Measurements from ENCODE around the gene SPAG5.
A peak's percentile ranks its signal among the peaks of the same experiment; 100 is the strongest.
"Not testable (repeated sequence)": the region's sequence is repeated elsewhere in the genome, so short reads cannot be mapped to it uniquely, and the experiment has no call there.

Gene SPAG5

GRCh38 chr17:28580959-28581358, 17.9 kb downstream of the SPAG5 start:
- CTCF ChIA-PET = no interaction called here
- no peak for DNase-seq (ENCODE audit: extremely low spot score)
- POLR2A ChIA-PET = interaction anchor here (0.6 to 1.5 kb wide), 3 partner anchors 9 to 33 kb away, joined by 3 to 7 read pairs (median 3); partner anchors contain the start of genes PIGS and RSKR
- TF ChIP-seq ELF4 (IDR thresholded peaks at IDR 0.05) (no peak), SUZ12 (IDR thresholded peaks at IDR 0.05) (no peak), BHLHE40 (IDR thresholded peaks at IDR 0.05; ENCODE audit: borderline replicate concordance) (no peak), FOXK2 (IDR thresholded peaks at IDR 0.05) (no peak), FOXM1 (IDR thresholded peaks at IDR 0.05; ENCODE audit: borderline replicate concordance) (no peak), CTBP1 (IDR thresholded peaks at IDR 0.05; ENCODE audit: borderline replicate concordance) (no peak), SP1 (IDR thresholded peaks at IDR 0.05) (no peak), HDGF (IDR thresholded peaks at IDR 0.05; ENCODE audit: borderline replicate concordance) (no peak), TARDBP (IDR thresholded peaks at IDR 0.05) (no peak), NFRKB (IDR thresholded peaks at IDR 0.05) (no peak), LEF1 (IDR thresholded peaks at IDR 0.05; ENCODE audit: borderline replicate concordance) (no peak), ZNF384 (IDR thresholded peaks at IDR 0.05) (no peak)

GRCh38 chr17:28579526-28579925, 19.3 kb downstream of the SPAG5 start:
- CTCF ChIA-PET = no interaction called here
- POLR2A ChIA-PET = interaction anchor here (1.5 to 2.0 kb wide), 2 partner anchors 8 to 66 kb away, joined by 5 to 7 read pairs; partner anchors contain the start of genes BLTP2 and PIGS
- DNase-seq (ENCODE audit: extremely low spot score) = no peak
- TF ChIP-seq FOXK2 (IDR thresholded peaks at IDR 0.05) (no peak), FOXA1 (IDR thresholded peaks at IDR 0.05) (no peak), LEF1 (IDR thresholded peaks at IDR 0.05; ENCODE audit: borderline replicate concordance) (no peak), FOXM1 (IDR thresholded peaks at IDR 0.05; ENCODE audit: borderline replicate concordance) (no peak), L3MBTL2 (conservative IDR thresholded peaks at IDR 0.05) (no peak), TARDBP (IDR thresholded peaks at IDR 0.05) (no peak), SUZ12 (IDR thresholded peaks at IDR 0.05) (no peak), NFRKB (IDR thresholded peaks at IDR 0.05) (no peak), CTBP1 (IDR thresholded peaks at IDR 0.05; ENCODE audit: borderline replicate concordance) (no peak), BHLHE40 (IDR thresholded peaks at IDR 0.05; ENCODE audit: borderline replicate concordance) (no peak), ARNT (IDR thresholded peaks at IDR 0.05) (no peak), SP1 (IDR thresholded peaks at IDR 0.05) (no peak), ELF4 (IDR thresholded peaks at IDR 0.05) (no peak), HDGF (IDR thresholded peaks at IDR 0.05; ENCODE audit: borderline replicate concordance) (no peak)
- TF ChIP-seq, protein P1, sequence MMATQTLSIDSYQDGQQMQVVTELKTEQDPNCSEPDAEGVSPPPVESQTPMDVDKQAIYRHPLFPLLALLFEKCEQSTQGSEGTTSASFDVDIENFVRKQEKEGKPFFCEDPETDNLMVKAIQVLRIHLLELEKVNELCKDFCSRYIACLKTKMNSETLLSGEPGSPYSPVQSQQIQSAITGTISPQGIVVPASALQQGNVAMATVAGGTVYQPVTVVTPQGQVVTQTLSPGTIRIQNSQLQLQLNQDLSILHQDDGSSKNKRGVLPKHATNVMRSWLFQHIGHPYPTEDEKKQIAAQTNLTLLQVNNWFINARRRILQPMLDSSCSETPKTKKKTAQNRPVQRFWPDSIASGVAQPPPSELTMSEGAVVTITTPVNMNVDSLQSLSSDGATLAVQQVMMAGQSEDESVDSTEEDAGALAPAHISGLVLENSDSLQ (IDR thresholded peaks at IDR 0.05) = no peak

DNA sequence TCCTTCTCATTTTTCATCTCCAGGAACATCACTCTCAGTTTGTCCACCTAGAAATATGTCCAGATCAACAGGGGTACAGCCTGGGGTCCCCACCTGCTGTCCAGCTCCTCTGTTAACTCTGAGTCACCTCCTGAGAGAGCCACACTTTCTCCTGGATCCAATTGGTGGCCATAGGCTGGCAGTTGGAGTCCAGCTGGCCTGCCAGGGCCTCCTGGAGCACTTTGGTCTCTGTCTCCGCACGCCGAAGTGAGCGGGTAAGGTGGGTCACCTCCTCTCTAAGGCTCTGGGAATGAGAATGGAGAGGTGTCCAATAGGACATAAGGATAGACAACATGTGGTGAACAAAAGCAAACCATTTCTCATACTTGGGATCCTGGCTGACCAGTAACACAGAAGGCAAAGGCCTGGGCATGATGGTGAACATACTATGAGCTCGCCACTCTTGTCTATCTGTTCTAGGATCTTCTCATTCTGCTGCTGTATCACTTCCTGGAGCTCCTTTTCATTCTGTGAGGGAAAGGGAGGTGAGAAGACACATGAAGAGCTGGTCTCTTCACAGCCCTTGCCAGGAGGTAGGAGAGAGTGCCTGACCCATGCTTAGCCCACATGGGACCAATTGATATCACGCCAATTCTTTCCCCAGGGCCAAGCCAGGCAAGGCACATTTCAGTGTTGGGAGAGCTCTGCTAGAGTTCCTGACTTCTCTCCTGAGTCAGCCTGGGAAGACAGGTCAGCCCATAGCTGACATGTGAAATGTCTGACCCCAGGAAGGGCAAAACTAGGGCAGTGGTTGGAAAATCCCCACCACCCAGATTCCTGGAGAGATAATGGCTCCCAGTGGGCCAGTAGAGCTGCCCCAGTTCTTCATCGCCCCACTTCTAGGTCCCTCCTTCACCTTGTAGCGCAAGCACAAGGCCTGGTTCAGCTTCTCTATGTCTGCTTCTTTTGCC, 20.3 kb downstream of the SPAG5 start:
- DNase-seq (ENCODE audit: extremely low spot score) = no peak
- ChIA-PET POLR2A (interaction anchor here (1.1 to 2.0 kb wide), 2 partner anchors 67 to 83 kb away, joined by 3 to 5 read pairs; partner anchors contain the start of genes BLTP2, SDF2 and SUPT6H), CTCF (interaction anchor here (0.5 to 1.2 kb wide), 2 partner anchors 35 to 1201 kb away, joined by 3 to 5 read pairs; no protein-coding TSS in a partner anchor)
- TF ChIP-seq CTBP1 (IDR thresholded peaks at IDR 0.05; ENCODE audit: borderline replicate concordance) = no peak
- TF ChIP-seq, protein P1 (IDR thresholded peaks at IDR 0.05) = no peak
- no peak for TF ChIP-seq L3MBTL2 (conservative IDR thresholded peaks at IDR 0.05)
- TF ChIP-seq BHLHE40 (IDR thresholded peaks at IDR 0.05; ENCODE audit: borderline replicate concordance) = no peak
- no peak for TF ChIP-seq ARNT (IDR thresholded peaks at IDR 0.05)
- no peak for TF ChIP-seq FOXM1 (IDR thresholded peaks at IDR 0.05; ENCODE audit: borderline replicate concordance)
- no peak for TF ChIP-seq NFRKB (IDR thresholded peaks at IDR 0.05)
- no peak for TF ChIP-seq ELF4 (IDR thresholded peaks at IDR 0.05)
- no peak for TF ChIP-seq SUZ12 (IDR thresholded peaks at IDR 0.05)
- no peak for TF ChIP-seq TARDBP (IDR thresholded peaks at IDR 0.05)
- no peak for TF ChIP-seq ZNF384 (IDR thresholded peaks at IDR 0.05)
- TF ChIP-seq SP1 (IDR thresholded peaks at IDR 0.05) = no peak
- no peak for TF ChIP-seq FOXK2 (IDR thresholded peaks at IDR 0.05)
- no peak for TF ChIP-seq HDGF (IDR thresholded peaks at IDR 0.05; ENCODE audit: borderline replicate concordance)

GRCh38 chr17:28577466-28577824, 21.4 kb downstream of the SPAG5 start:
- no peak for DNase-seq (ENCODE audit: extremely low spot score)
- POLR2A ChIA-PET = interaction anchor here (0.6 to 1.4 kb wide), 4 partner anchors 13 to 358 kb away, joined by 3 to 5 read pairs (median 4); partner anchors contain the start of gene RPL23A
- CTCF ChIA-PET = no interaction called here
- TF ChIP-seq LEF1 (IDR thresholded peaks at IDR 0.05; ENCODE audit: borderline replicate concordance) (no peak), FOXM1 (IDR thresholded peaks at IDR 0.05; ENCODE audit: borderline replicate concordance) (no peak), HDGF (IDR thresholded peaks at IDR 0.05; ENCODE audit: borderline replicate concordance) (no peak), TARDBP (IDR thresholded peaks at IDR 0.05) (no peak), BHLHE40 (IDR thresholded peaks at IDR 0.05; ENCODE audit: borderline replicate concordance) (no peak), ARNT (IDR thresholded peaks at IDR 0.05) (no peak), CTBP1 (IDR thresholded peaks at IDR 0.05; ENCODE audit: borderline replicate concordance) (no peak), NFRKB (IDR thresholded peaks at IDR 0.05) (no peak)

DNA sequence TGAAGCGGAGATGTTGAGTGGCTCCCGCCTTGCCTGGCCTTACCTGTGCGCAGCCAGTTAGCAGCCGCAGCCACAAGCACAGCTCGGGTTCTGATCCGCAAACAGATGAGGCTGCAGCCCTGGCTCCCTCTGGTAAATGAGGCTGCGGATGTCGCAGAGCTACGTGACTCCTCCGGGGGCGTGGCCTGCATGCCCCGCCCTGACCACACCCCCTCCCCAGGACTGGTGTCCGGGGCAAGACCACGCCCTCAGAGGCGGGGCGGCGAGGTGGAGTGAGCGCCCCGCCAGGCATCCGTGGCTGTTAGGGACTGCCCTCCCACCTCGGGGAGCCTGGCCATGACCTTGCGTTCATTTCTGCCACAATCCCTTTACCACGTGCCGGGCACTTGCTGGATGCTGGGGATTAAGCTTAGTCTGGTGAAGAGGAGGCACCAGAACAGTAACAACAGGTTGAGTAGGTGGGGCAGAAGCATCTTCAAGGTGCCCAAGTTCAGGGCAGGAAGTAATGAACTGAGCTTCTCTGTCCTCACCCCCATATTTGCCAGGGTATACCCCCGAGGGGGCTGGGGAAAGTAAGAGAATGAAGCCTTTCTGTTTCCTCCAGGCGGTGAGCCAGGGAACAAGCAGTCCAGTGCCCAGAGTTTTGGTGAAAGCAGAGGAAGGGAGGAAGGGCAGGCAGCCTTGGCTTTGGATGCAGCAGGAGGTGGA, 21.9 kb downstream of the SPAG5 start, which contains the start of gene ALDOC:
TSS of gene ALDOC (minus strand) at position 138 of the 708 bp plus-strand sequence. CDS start 1,363 bp downstream, outside the sequence.
- CTCF ChIA-PET = no interaction called here
- POLR2A ChIA-PET = interaction anchor here (0.6 to 1.5 kb wide), 8 partner anchors 8 to 359 kb away, joined by 3 to 6 read pairs (median 4); partner anchors contain the start of genes RPL23A, SPAG5 and UNC119
- DNase-seq (ENCODE audit: extremely low spot score) = peak; percentile 94
- TF ChIP-seq SP1 (IDR thresholded peaks at IDR 0.05) (no peak), ELF4 (IDR thresholded peaks at IDR 0.05) (no peak), LEF1 (IDR thresholded peaks at IDR 0.05; ENCODE audit: borderline replicate concordance) (no peak), BHLHE40 (IDR thresholded peaks at IDR 0.05; ENCODE audit: borderline replicate concordance) (no peak), L3MBTL2 (conservative IDR thresholded peaks at IDR 0.05) (no peak), FOXK2 (IDR thresholded peaks at IDR 0.05) (no peak), CTBP1 (IDR thresholded peaks at IDR 0.05; ENCODE audit: borderline replicate concordance) (no peak), HDGF (IDR thresholded peaks at IDR 0.05; ENCODE audit: borderline replicate concordance) (no peak), TARDBP (IDR thresholded peaks at IDR 0.05) (no peak), ARNT (IDR thresholded peaks at IDR 0.05) (no peak), FOXM1 (IDR thresholded peaks at IDR 0.05; ENCODE audit: borderline replicate concordance) (no peak), ZNF384 (IDR thresholded peaks at IDR 0.05) (no peak), FOXA1 (IDR thresholded peaks at IDR 0.05) (no peak)
- TF ChIP-seq, protein P1 (IDR thresholded peaks at IDR 0.05) = no peak

GRCh38 chr17:28576016-28576415, 22.8 kb downstream of the SPAG5 start:
- POLR2A ChIA-PET = interaction anchor here (1.5 to 1.7 kb wide), 2 partner anchors 13 to 18 kb away, joined by 4 read pairs; no protein-coding TSS in a partner anchor
- DNase-seq (ENCODE audit: extremely low spot score); CTCF ChIA-PET: not testable (repeated sequence)

Measured in HEK293T (cell line).